GM23338 (cell line): ENCODE data around the gene OTOG. TPM values are rescaled to one million over a fixed set of nuclear protein-coding genes. Genes with fewer than 3 reads are reported as not detected.

Experiments
- ATAC-seq: fragments of 200-7000 bp; cut with Tn5 transposase; 3 replicates; pipeline ENCODE4 v1.9.1; 2020
- DNase-seq: peaks from one replicate; pipeline ENCODE4 v3.0.0-alpha.2; 2015; ENCODE audit warnings: low spot score
- H2AFZ ChIP-seq: fragments of 200-600 bp; sonication (generic); 2 replicates; pipeline ENCODE4 v1.8.0; 2016; ENCODE audit warnings: antibody characterized with exemption, mild to moderate bottlenecking, moderate library complexity
- H3F3A ChIP-seq: fragments of 200-600 bp; sonication (generic); replicated peaks from 2 replicates; pipeline ENCODE4 v1.8.0; 2017; ENCODE audit warnings: antibody characterized with exemption, mixed run types, low read depth
- H3K27ac ChIP-seq: fragments of 200-600 bp; sonication (generic); 2 replicates; pipeline ENCODE4 v1.6.1; 2016; ENCODE audit warnings: low read depth
- H3K27me3 ChIP-seq: fragments of 200-600 bp; sonication (generic); 2 replicates; pipeline ENCODE4 v1.8.0; 2016; ENCODE audit warnings: mild to moderate bottlenecking, mixed run types, moderate library complexity; ENCODE audit not compliant: insufficient read depth
- H3K36me3 ChIP-seq: fragments of 200-600 bp; sonication (generic); 2 replicates; pipeline ENCODE4 v1.8.0; 2016; ENCODE audit warnings: mild to moderate bottlenecking; ENCODE audit not compliant: insufficient read depth
- H3K4me1 ChIP-seq: fragments of 200-600 bp; sonication (generic); 2 replicates; pipeline ENCODE4 v1.8.0; 2016; ENCODE audit warnings: mild to moderate bottlenecking, moderate library complexity; ENCODE audit not compliant: insufficient read depth
- H3K4me2 ChIP-seq: fragments of 200-600 bp; sonication (generic); 2 replicates; pipeline ENCODE4 v1.7.1; 2017; ENCODE audit warnings: mixed run types
- H3K4me3 ChIP-seq: fragments of 200-600 bp; sonication (generic); 2 replicates; pipeline ENCODE4 v1.6.1; 2016; ENCODE audit warnings: mixed run types
- H3K79me2 ChIP-seq: fragments of 200-600 bp; sonication (generic); replicated peaks from 2 replicates; pipeline ENCODE4 v1.8.0; 2017; ENCODE audit warnings: mild to moderate bottlenecking; ENCODE audit not compliant: insufficient read depth
- H3K9me2 ChIP-seq: fragments of 200-600 bp; sonication (generic); 2 replicates; pipeline ENCODE4 v1.8.0; 2017; ENCODE audit not compliant: insufficient read depth
- H4K20me1 ChIP-seq: fragments of 200-600 bp; sonication (generic); replicated peaks from 2 replicates; pipeline ENCODE4 v1.8.0; 2017; ENCODE audit warnings: mild to moderate bottlenecking; ENCODE audit not compliant: insufficient read depth
- H3K27ac Mint-ChIP-seq: 2 replicates; pipeline ENCODE4 v1.8.0; 2020; ENCODE audit warnings: inconsistent platforms, mild to moderate bottlenecking, moderate library complexity, mixed read lengths
- H3K27me3 Mint-ChIP-seq: 3 replicates; pipeline ENCODE4 v1.8.0; 2022; ENCODE audit warnings: low read depth, mild to moderate bottlenecking, moderate library complexity, mixed read lengths, inconsistent platforms; ENCODE audit not compliant: insufficient read depth, poor library complexity
- H3K36me3 Mint-ChIP-seq: 3 replicates; pipeline ENCODE4 v1.8.0; 2021; ENCODE audit warnings: low read depth, mild to moderate bottlenecking, inconsistent platforms, moderate library complexity, mixed read lengths
- H3K4me1 Mint-ChIP-seq: 3 replicates; pipeline ENCODE4 v1.8.0; 2020; ENCODE audit warnings: mild to moderate bottlenecking, inconsistent platforms, mixed read lengths
- H3K4me3 Mint-ChIP-seq: 3 replicates; pipeline ENCODE4 v1.8.0; 2021; ENCODE audit warnings: moderate library complexity, mild to moderate bottlenecking, inconsistent platforms, mixed read lengths
- H3K9me3 Mint-ChIP-seq: 3 replicates; pipeline ENCODE4 v1.8.0; 2020; ENCODE audit warnings: moderate library complexity, mild to moderate bottlenecking, inconsistent platforms, mixed read lengths
- CREB1 ChIP-seq: fragments of 250-450 bp; sonication (Bioruptor Pico); IDR thresholded peaks from 2 replicates; pipeline ENCODE4 v1.5.0; 2020; ENCODE audit warnings: low read depth, mild to moderate bottlenecking, moderate library complexity
- CTCF ChIP-seq, 2 experiments: fragments of 200-600 bp in 1 of 2; sonication (generic) in 1 of 2; conservative IDR thresholded peaks; 2 replicates each; pipeline versions ENCODE4 v1.5.1 to v1.6.1; 2016 to 2017; ENCODE audit warnings: antibody characterized with exemption in 2 of 2, low read depth in 2 of 2, mild to moderate bottlenecking in 2 of 2, moderate library complexity in 1 of 2
- ETS1 ChIP-seq: IDR thresholded peaks from 2 replicates; pipeline ENCODE4 v1.6.1; 2016; ENCODE audit warnings: antibody characterized with exemption
- EZH2 ChIP-seq: fragments of 200-600 bp; sonication (generic); IDR thresholded peaks from one replicate; pipeline ENCODE4 v1.8.0; 2017; ENCODE audit warnings: antibody characterized with exemption, mild to moderate bottlenecking, low read depth; ENCODE audit not compliant: unreplicated experiment
- EZH2phosphoT487 ChIP-seq: fragments of 200-600 bp; sonication (generic); IDR thresholded peaks from one replicate; pipeline ENCODE4 v1.8.1; 2018; ENCODE audit warnings: antibody characterized with exemption; ENCODE audit not compliant: unreplicated experiment
- JUNB ChIP-seq: IDR thresholded peaks from one replicate; pipeline ENCODE4 v1.6.1; 2016; ENCODE audit warnings: antibody characterized with exemption; ENCODE audit not compliant: unreplicated experiment
- NANOG ChIP-seq: IDR thresholded peaks from 2 replicates; pipeline ENCODE4 v1.6.1; 2016; ENCODE audit warnings: antibody characterized with exemption, borderline replicate concordance
- POLR2AphosphoS5 ChIP-seq: IDR thresholded peaks from 2 replicates; pipeline ENCODE4 v1.6.1; 2016; ENCODE audit warnings: antibody characterized with exemption, low read depth
- REST ChIP-seq: IDR thresholded peaks from one replicate; pipeline ENCODE4 v1.6.1; 2018; ENCODE audit warnings: antibody characterized with exemption; ENCODE audit not compliant: unreplicated experiment
- STAT1 ChIP-seq: IDR thresholded peaks from one replicate; pipeline ENCODE4 v1.6.1; 2016; ENCODE audit warnings: antibody characterized with exemption; ENCODE audit not compliant: unreplicated experiment
- ZNF114 ChIP-seq: fragments of 250-450 bp; sonication (Bioruptor Pico); IDR thresholded peaks from 2 replicates; pipeline ENCODE4 v1.5.0; 2020; ENCODE audit warnings: mild to moderate bottlenecking, moderate library complexity
- ZNF331 ChIP-seq: fragments of 250-450 bp; sonication (Bioruptor Pico); IDR thresholded peaks from 2 replicates; pipeline ENCODE4 v1.5.0; 2020; ENCODE audit warnings: low read depth, mild to moderate bottlenecking, moderate library complexity
- ZNF462 ChIP-seq: fragments of 250-450 bp; sonication (Bioruptor Pico); IDR thresholded peaks from 2 replicates; pipeline ENCODE4 v1.5.0; 2020; ENCODE audit warnings: mild to moderate bottlenecking, moderate library complexity
- polyA plus RNA-seq: library from polyadenylated mRNA; unstranded; fragments of >200 nt; fragmentation: Nextera tagmentation; extraction: Ambion mirVana; gene quantifications from 2 replicates; pipeline ENCODE4 v1.2.1, GENCODE V29; 2016
- total RNA-seq: library from RNA; depleted of rRNA; stranded (reverse); fragments of >200 nt; shearing (Covaris generic); gene quantifications from 2 replicates; pipeline ENCODE4 v1.2.3, GENCODE V29; 2014

Gene OTOG
- total and polyA plus RNA-seq, 2 experiments from 2014 or later, result 0.40 to 0.52 TPM

- no peak overlapping the region for H2AFZ ChIP-seq
- no peak overlapping the region for H3K4me2 ChIP-seq
- no peaks in the 10 kb centered on the region for H3K27me3 ChIP-seq
- Mint-ChIP-seq H3K27me3 (peaks cover 5% of the 10 kb centered on the region), H3K9me3 (no peaks in the 10 kb centered on the region), H3K36me3 (no peaks in the 10 kb centered on the region), H3K27ac (no peak overlapping the region), H3K4me3 (no peak overlapping the region), H3K4me1 (no peaks in the 10 kb centered on the region; the same call in 2 of the 3 replicates)
- no peak overlapping the region for H3K27ac ChIP-seq
- no peaks in the 10 kb centered on the region for H3K9me2 ChIP-seq
- DNase-seq (no peak), ATAC-seq (no peak)
- no peaks in the 10 kb centered on the region for H4K20me1 ChIP-seq
- H3K4me1 ChIP-seq, result no peaks in the 10 kb centered on the region
- H3K79me2 ChIP-seq, result no peaks in the 10 kb centered on the region
- no peaks in the 10 kb centered on the region for H3K36me3 ChIP-seq
- H3K4me3 ChIP-seq, result no peak overlapping the region
- no peak for TF ChIP-seq CTCF (conservative IDR thresholded peaks at IDR 0.05; ENCODE audit: low read depth in 2 of 2)
- TF ChIP-seq ZNF462 (CRISPR knock-in tag), result no peak
- TF ChIP-seq EZH2phosphoT487, result no peak
- TF ChIP-seq EZH2, result no peak
- TF ChIP-seq ZNF331 (CRISPR knock-in tag), result no peak
- TF ChIP-seq STAT1, result no peak
- TF ChIP-seq REST, result no peak
- no peak for TF ChIP-seq NANOG
- no peak for TF ChIP-seq CREB1 (CRISPR knock-in tag)
- TF ChIP-seq JUNB, result no peak
- no peak for TF ChIP-seq ZNF114 (CRISPR knock-in tag)
- no peak for TF ChIP-seq ETS1
- TF ChIP-seq POLR2AphosphoS5, result no peak
- no peaks in the 10 kb centered on the region for H3F3A ChIP-seq
These were observed 14.0 kb downstream of the OTOG start for GRCh38 chr11:17561111-17561415.
